Measurements from ENCODE around the gene TOM1L1.

- TF ChIP-seq POLR2A (IDR thresholded peaks at IDR 0.05; ENCODE audit: low read depth, low read length): no peak
- TF ChIP-seq POLR2AphosphoS5 (IDR thresholded peaks at IDR 0.05; ENCODE audit: low read depth, low read length): no peak
- no peak for TF ChIP-seq TAF1 (IDR thresholded peaks at IDR 0.05; ENCODE audit: low read depth, low read length)
- TF ChIP-seq POU2F2 (IDR thresholded peaks at IDR 0.05; ENCODE audit: low read depth, low read length): no peak
- TF ChIP-seq SPI1 (IDR thresholded peaks at IDR 0.05; ENCODE audit: low read depth, low read length): no peak
Measured at GRCh38 chr17:54927525-54927924, 26.9 kb downstream of the TOM1L1 start.

Data from GM12891 (cell line).